GM12878 (cell line): ENCODE results near the gene TMEM121B. TPM values are rescaled to one million over a fixed set of nuclear protein-coding genes. Genes with fewer than 3 reads are reported as not detected.

Source experiments
- ATAC-seq: fragments of 200-7000 bp; cut with Tn5 transposase; 3 replicates; pipeline ENCODE4 v1.9.1; 2020; ENCODE audit warnings: mild to moderate bottlenecking, moderate library complexity
- BruUV-seq: library from RNA; stranded (reverse); fragments of 400-500 nt; replicated peaks from 2 replicates; lab custom pipeline; 2021; lab: Mats Ljungman, UMichigan
- CTCF ChIA-PET: fragments of 300-600 bp; sonication (Branson Sonifier 250); formaldehyde crosslinking; extraction: SDS; loops from one replicate; lab custom pipeline; 2021; ENCODE audit warnings: inconsistent platforms; lab: Yijun Ruan, JAX
- POLR2A ChIA-PET: fragments of 350-600 bp; formaldehyde crosslinking; extraction: SDS; loops from one replicate; lab custom pipeline; 2021; ENCODE audit warnings: inconsistent platforms; lab: Charles Lee
- RAD21 ChIA-PET: fragments of 300-600 bp; sonication (Branson Sonifier 250); formaldehyde crosslinking; loops from one replicate; lab custom pipeline; 2023; ENCODE audit warnings: antibody characterized with exemption; ENCODE audit not compliant: unreplicated experiment; lab: Charles Lee
- SMC1A ChIA-PET: fragments of 300-600 bp; sonication (Branson Sonifier 250); formaldehyde crosslinking; loops from one replicate; lab custom pipeline; 2023; ENCODE audit not compliant: unreplicated experiment, uncharacterized antibody; lab: Charles Lee
- DNase-seq: peaks from one replicate; pipeline ENCODE4 v3.0.0-alpha.2; 2011; ENCODE audit warnings: low read depth, low spot score
- FAIRE-seq: peaks from 3 replicates; lab custom pipeline; 2011; peaks lifted over from hg19 to GRCh38; lab: Jason Lieb, UNC
- H2AFZ ChIP-seq: 2 replicates; pipeline ENCODE4 v1.6.0; 2011; ENCODE audit warnings: low read depth, low read length, control low read depth; ENCODE audit not compliant: control insufficient read depth
- H3K27ac ChIP-seq: 2 replicates; pipeline ENCODE4 v1.5.1; 2011; ENCODE audit warnings: control low read depth; ENCODE audit not compliant: control insufficient read depth, insufficient read depth
- H3K27me3 ChIP-seq, 2 experiments: replicated peaks in 1 of 2; 2 replicates each; pipeline versions ENCODE4 v1.6.0 to v1.6.1; 2011; ENCODE audit warnings: low read length in 1 of 2; ENCODE audit not compliant: control insufficient read depth in 2 of 2, insufficient read depth in 2 of 2
- H3K36me3 ChIP-seq, 2 experiments: 2 replicates each; pipeline ENCODE4 v1.5.1; 2011; ENCODE audit warnings: low read length in 1 of 2; ENCODE audit not compliant: control insufficient read depth in 2 of 2, insufficient read depth in 2 of 2
- H3K4me1 ChIP-seq: 2 replicates; pipeline ENCODE4 v1.6.1; 2011; ENCODE audit warnings: mild to moderate bottlenecking, low read length, moderate library complexity, mixed read lengths; ENCODE audit not compliant: control insufficient read depth, insufficient read depth
- H3K4me2 ChIP-seq: 2 replicates; pipeline ENCODE4 v1.6.0; 2011; ENCODE audit warnings: control low read depth; ENCODE audit not compliant: control insufficient read depth, insufficient read depth
- H3K4me3 ChIP-seq: fragments of 200-600 bp; sonication (generic); 2 replicates; pipeline ENCODE4 v1.5.1; 2016
- H3K79me2 ChIP-seq: 2 replicates; pipeline ENCODE4 v1.6.0; 2011; ENCODE audit warnings: low read length; ENCODE audit not compliant: control insufficient read depth, insufficient read depth
- H3K9ac ChIP-seq: 2 replicates; pipeline ENCODE4 v1.8.0; 2011; ENCODE audit warnings: low read length, control low read depth, mixed read lengths; ENCODE audit not compliant: control insufficient read depth, insufficient read depth
- H3K9me3 ChIP-seq: replicated peaks from 3 replicates; pipeline ENCODE4 v1.5.1; 2011; ENCODE audit warnings: mild to moderate bottlenecking, low read length; ENCODE audit not compliant: control insufficient read depth, insufficient read depth
- H4K20me1 ChIP-seq: 2 replicates; pipeline ENCODE4 v1.6.0; 2011; ENCODE audit not compliant: control insufficient read depth, insufficient read depth
- ATF3 ChIP-seq: IDR thresholded peaks from 2 replicates; pipeline ENCODE4 v1.6.1; 2011; ENCODE audit warnings: low read depth, mild to moderate bottlenecking, low read length, moderate library complexity, borderline replicate concordance; ENCODE audit errors: extremely low read depth
- CHD1 ChIP-seq: IDR thresholded peaks from 2 replicates; pipeline ENCODE4 v1.6.1; 2012; ENCODE audit warnings: low read depth, low read length, improper control_type of control experiment
- CHD4 ChIP-seq: fragments of 200-600 bp; sonication (generic); IDR thresholded peaks from 2 replicates; pipeline ENCODE4 v1.6.1; 2016; ENCODE audit warnings: mild to moderate bottlenecking
- EED ChIP-seq: sonication (generic); IDR thresholded peaks from 2 replicates; pipeline ENCODE4 v1.6.1; 2016; ENCODE audit warnings: antibody characterized with exemption, low read depth
- LARP7 ChIP-seq: fragments of 450-650 bp; IDR thresholded peaks from 2 replicates; pipeline ENCODE4 v1.6.1; 2017; ENCODE audit warnings: mild to moderate bottlenecking
- NFYA ChIP-seq: IDR thresholded peaks from 2 replicates; pipeline ENCODE4 v1.6.1; 2011; ENCODE audit warnings: low read depth, mild to moderate bottlenecking, low read length, improper control_type of control experiment, borderline replicate concordance
- NFYB ChIP-seq: IDR thresholded peaks from 2 replicates; pipeline ENCODE4 v1.6.1; 2011; ENCODE audit warnings: low read depth, mild to moderate bottlenecking, low read length, improper control_type of control experiment, moderate library complexity; ENCODE audit not compliant: insufficient read depth
- RAD21 ChIP-seq: IDR thresholded peaks from 2 replicates; pipeline ENCODE4 v1.6.1; 2011; ENCODE audit warnings: mild to moderate bottlenecking, low read depth, low read length, moderate library complexity; ENCODE audit not compliant: insufficient read depth
- SMC3 ChIP-seq: IDR thresholded peaks from 2 replicates; pipeline ENCODE4 v1.6.1; 2011; ENCODE audit warnings: low read length, improper control_type of control experiment, borderline replicate concordance
- SPI1 ChIP-seq: IDR thresholded peaks from 2 replicates; pipeline ENCODE4 v1.6.1; 2011; ENCODE audit warnings: low read depth, mild to moderate bottlenecking, low read length, moderate library complexity, borderline replicate concordance; ENCODE audit not compliant: insufficient read depth
- ZNF274 ChIP-seq: IDR thresholded peaks from one replicate; pipeline ENCODE4 v1.8.0; 2011; ENCODE audit not compliant: insufficient read length, insufficient read depth
- WGBS: methylation state at CpG from one replicate; pipeline ENCODE4 v1.1.6; 2016; ENCODE audit warnings: low lambda C conversion rate; ENCODE audit not compliant: insufficient replicate concordance, insufficient coverage; ENCODE audit errors: missing lambda C conversion rate; 5-methylcytosine and 5-hydroxymethylcytosine counted together
- in situ Hi-C: fragments of 300-500 bp; cut with MboI; formaldehyde crosslinking; loops from 9 replicates; pipeline ENCODE4 v1.14.3; 2018; ENCODE audit warnings: mixed read lengths
- intact Hi-C: fragments of 100-400 bp; cut with micrococcal nuclease; formaldehyde crosslinking; loops from one replicate; pipeline ENCODE4 v1.14.2; 2022; ENCODE audit not compliant: unreplicated experiment
- polyA plus RNA-seq, 11 experiments: library from polyadenylated mRNA; depleted of rRNA in 4 of 11; unstranded in 6 of 11; stranded (reverse) in 5 of 11; fragments of >200 nt; fragmentation: Nextera tagmentation in 4 of 11; fragmentation: Illumina TruSeq in 1 of 11; extraction: Ambion mirVana in 4 of 11; extraction: Trizol in 1 of 11; gene quantifications; 1 replicate in 1 of 11; 2 replicates in 10 of 11; pipeline versions ENCODE4 v1.2.1 to v1.2.3, GENCODE V29; 2011 to 2016; ENCODE audit warnings: inconsistent platforms in 2 of 11, missing spikeins in 2 of 11, low read depth in 1 of 11
- total RNA-seq, 4 experiments: library from RNA; depleted of rRNA in 3 of 4; stranded (reverse); fragments of >200 nt in 3 of 4; fragmentation: Illumina TruSeq in 1 of 4; extraction: Trizol in 1 of 4; gene quantifications; 2 replicates each; pipeline versions ENCODE4 v1.2.1 to v1.2.3, GENCODE V29; 2013 to 2021
- TF ChIP-seq, protein P1 (sequence below): IDR thresholded peaks from 2 replicates; pipeline ENCODE4 v1.6.1; 2012; ENCODE audit warnings: improper control_type of control experiment, low read depth, low read length; ENCODE audit not compliant: insufficient replicate concordance

The TMEM121B gene
- total and polyA plus RNA-seq, 10 of the 15 experiments (the other 5 are each of a cell fraction or from before 2014, with no cell fraction given) = 0.02 to 0.10 (median 0.06) TPM; not detected in 5

DNA sequence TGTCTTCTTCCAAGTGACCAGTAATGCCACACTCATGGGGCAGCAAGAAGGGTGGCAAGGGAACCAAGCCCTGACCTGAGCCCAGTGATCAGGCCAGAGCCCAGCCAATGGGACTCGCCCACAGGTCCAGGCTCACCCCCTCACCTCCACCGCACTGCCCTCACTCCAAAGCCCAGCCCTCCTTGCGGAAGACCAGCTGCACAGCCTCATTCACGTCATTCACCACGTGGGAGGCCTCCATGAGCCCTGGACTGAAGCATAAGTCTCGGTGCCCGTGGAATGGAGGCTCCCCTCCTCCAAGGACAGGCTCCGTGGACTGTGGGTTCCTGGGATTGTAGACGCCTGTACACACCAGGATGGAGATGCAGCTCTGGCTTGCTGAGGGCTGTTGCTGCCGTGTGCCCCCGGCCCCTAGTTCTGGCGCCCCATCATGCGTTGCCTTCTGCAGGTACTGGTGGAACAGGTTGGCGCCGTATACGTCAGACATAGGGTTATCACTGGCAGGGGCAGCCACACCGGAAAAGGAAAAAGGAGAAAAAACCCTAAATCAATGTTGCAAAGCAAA lies 16.8 kb upstream of the TMEM121B start:
- TF ChIP-seq RAD21 = no peak
- no peak for TF ChIP-seq EED
- TF ChIP-seq LARP7 = no peak
- TF ChIP-seq CHD1 = no peak
- no peak for TF ChIP-seq ATF3
- TF ChIP-seq ZNF274 = no peak
- no peak for TF ChIP-seq NFYA
- no peak for TF ChIP-seq SPI1
- no peak for TF ChIP-seq NFYB
- TF ChIP-seq, protein P1, sequence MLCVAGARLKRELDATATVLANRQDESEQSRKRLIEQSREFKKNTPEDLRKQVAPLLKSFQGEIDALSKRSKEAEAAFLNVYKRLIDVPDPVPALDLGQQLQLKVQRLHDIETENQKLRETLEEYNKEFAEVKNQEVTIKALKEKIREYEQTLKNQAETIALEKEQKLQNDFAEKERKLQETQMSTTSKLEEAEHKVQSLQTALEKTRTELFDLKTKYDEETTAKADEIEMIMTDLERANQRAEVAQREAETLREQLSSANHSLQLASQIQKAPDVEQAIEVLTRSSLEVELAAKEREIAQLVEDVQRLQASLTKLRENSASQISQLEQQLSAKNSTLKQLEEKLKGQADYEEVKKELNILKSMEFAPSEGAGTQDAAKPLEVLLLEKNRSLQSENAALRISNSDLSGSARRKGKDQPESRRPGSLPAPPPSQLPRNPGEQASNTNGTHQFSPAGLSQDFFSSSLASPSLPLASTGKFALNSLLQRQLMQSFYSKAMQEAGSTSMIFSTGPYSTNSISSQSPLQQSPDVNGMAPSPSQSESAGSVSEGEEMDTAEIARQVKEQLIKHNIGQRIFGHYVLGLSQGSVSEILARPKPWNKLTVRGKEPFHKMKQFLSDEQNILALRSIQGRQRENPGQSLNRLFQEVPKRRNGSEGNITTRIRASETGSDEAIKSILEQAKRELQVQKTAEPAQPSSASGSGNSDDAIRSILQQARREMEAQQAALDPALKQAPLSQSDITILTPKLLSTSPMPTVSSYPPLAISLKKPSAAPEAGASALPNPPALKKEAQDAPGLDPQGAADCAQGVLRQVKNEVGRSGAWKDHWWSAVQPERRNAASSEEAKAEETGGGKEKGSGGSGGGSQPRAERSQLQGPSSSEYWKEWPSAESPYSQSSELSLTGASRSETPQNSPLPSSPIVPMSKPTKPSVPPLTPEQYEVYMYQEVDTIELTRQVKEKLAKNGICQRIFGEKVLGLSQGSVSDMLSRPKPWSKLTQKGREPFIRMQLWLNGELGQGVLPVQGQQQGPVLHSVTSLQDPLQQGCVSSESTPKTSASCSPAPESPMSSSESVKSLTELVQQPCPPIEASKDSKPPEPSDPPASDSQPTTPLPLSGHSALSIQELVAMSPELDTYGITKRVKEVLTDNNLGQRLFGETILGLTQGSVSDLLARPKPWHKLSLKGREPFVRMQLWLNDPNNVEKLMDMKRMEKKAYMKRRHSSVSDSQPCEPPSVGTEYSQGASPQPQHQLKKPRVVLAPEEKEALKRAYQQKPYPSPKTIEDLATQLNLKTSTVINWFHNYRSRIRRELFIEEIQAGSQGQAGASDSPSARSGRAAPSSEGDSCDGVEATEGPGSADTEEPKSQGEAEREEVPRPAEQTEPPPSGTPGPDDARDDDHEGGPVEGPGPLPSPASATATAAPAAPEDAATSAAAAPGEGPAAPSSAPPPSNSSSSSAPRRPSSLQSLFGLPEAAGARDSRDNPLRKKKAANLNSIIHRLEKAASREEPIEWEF = no peak
- TF ChIP-seq CHD4 = no peak
- no peak for TF ChIP-seq SMC3
- 96% methylated on average over 14 of the region's 17 CpGs for WGBS
- intact Hi-C loops (no loop called here), in situ Hi-C loops (no loop called here)
- Histone ChIP-seq H3K36me3 (peaks cover 0 to 20% of the 10 kb centered on the region in 2 experiments; a peak in 3 of 4 replicates), H3K4me3 (no peak overlapping the region), H3K9me3 (no peaks in the 10 kb centered on the region), H3K9ac (no peak overlapping the region), H3K27ac (no peak overlapping the region), H3K27me3 (no peaks in the 10 kb centered on the region), H2AFZ (no peak overlapping the region), H3K4me2 (no peak overlapping the region), H3K4me1 (no peaks in the 10 kb centered on the region), H3K79me2 (no peaks in the 10 kb centered on the region), H4K20me1 (no peaks in the 10 kb centered on the region)
- FAIRE-seq (no peak), ATAC-seq (no peak), DNase-seq (no peak)
- ChIA-PET SMC1A (no interaction called here), RAD21 (no interaction called here), POLR2A (no interaction called here), CTCF (no interaction called here)
- BruUV-seq = TSS peak; percentile 64
